Activated naive CD8-positive, alpha-beta T cell treated with anti-CD3 and anti-CD28 coated beads, Interleukin-2, amount 10 ng/mL, durations not matched to agents 7 days and 5 days (primary cell): ENCODE results near the gene STUB1. TPM values are rescaled to one million over a fixed set of nuclear protein-coding genes. Genes with fewer than 3 reads are reported as not detected.

ENCODE experiments used
- ATAC-seq: fragments of 150-1000 bp; cut with Tn5 transposase; one replicate; pipeline ENCODE4 v1.10.0; 2021; ENCODE audit warnings: low read depth, moderate library complexity
- POLR2A ChIA-PET: fragments of 350-600 bp; sonication (Branson Sonifier 250); formaldehyde crosslinking; loops from one replicate; lab custom pipeline; 2021; ENCODE audit warnings: antibody characterized with exemption; lab: Charles Lee
- DNase-seq: peaks from one replicate; pipeline ENCODE4 v3.0.0; 2021
- H3K27ac Mint-ChIP-seq: one replicate; pipeline ENCODE4 v1.8.0; 2022; ENCODE audit warnings: mild to moderate bottlenecking, mixed read lengths
- H3K27me3 Mint-ChIP-seq: one replicate; pipeline ENCODE4 v1.8.0; 2022; ENCODE audit warnings: mild to moderate bottlenecking, moderate library complexity, mixed read lengths
- H3K36me3 Mint-ChIP-seq: one replicate; pipeline ENCODE4 v1.8.0; 2021; ENCODE audit warnings: mild to moderate bottlenecking, mixed read lengths
- H3K4me1 Mint-ChIP-seq: one replicate; pipeline ENCODE4 v1.8.0; 2021; ENCODE audit warnings: mixed read lengths
- H3K4me3 Mint-ChIP-seq: one replicate; pipeline ENCODE4 v1.8.0; 2022; ENCODE audit warnings: mild to moderate bottlenecking, moderate library complexity, mixed read lengths
- H3K9me3 Mint-ChIP-seq: one replicate; pipeline ENCODE4 v1.8.0; 2021; ENCODE audit warnings: mixed read lengths
- total RNA-seq, 2 experiments: library from RNA; stranded (reverse); gene quantifications; one replicate each; pipeline ENCODE4 v1.2.3, GENCODE V29; 2021

STUB1 gene
- total RNA-seq, 2 experiments from 2014 or later, result 74.3 to 93.3 TPM

GRCh38 chr16:720990-721764 lies 41.0 kb downstream of the STUB1 start, which contains the start of gene ANTKMT:
Gene ANTKMT (plus strand): TSS chr16:721146. CDS start chr16:721275, 129 bp downstream.
- H3K36me3 Mint-ChIP-seq, result no peaks in the 10 kb centered on the region
- POLR2A ChIA-PET, result interaction anchor here (0.6 to 4.2 kb wide), 8 partner anchors 9 to 53 kb away, joined by 3 to 11 read pairs (median 5); partner anchors contain the start of genes CIAO3, RHOT2, STUB1 and WDR24
- H3K4me3 Mint-ChIP-seq, result peak within 1 kb of the TSS; percentile 78
- ATAC-seq, result peak; percentile 68
- H3K27ac Mint-ChIP-seq, result peak within 1 kb of the TSS; percentile 56
- peak; percentile 86 for DNase-seq
- peaks cover 5% of the 10 kb centered on the region for H3K4me1 Mint-ChIP-seq
- no peaks in the 10 kb centered on the region for H3K9me3 Mint-ChIP-seq
- H3K27me3 Mint-ChIP-seq, result peaks cover 3% of the 10 kb centered on the region

- no peaks in the 10 kb centered on the region for H3K27me3 Mint-ChIP-seq
- POLR2A ChIA-PET, result interaction anchor here (1.0 to 4.2 kb wide), 6 partner anchors 8 to 41 kb away, joined by 4 to 11 read pairs (median 5); partner anchors contain the start of genes CIAO3, STUB1 and WDR24
- H3K27ac Mint-ChIP-seq, result no peak overlapping the region
- no peaks in the 10 kb centered on the region for H3K9me3 Mint-ChIP-seq
- H3K4me1 Mint-ChIP-seq, result peaks cover 3% of the 10 kb centered on the region
- ATAC-seq, result no peak
- peak overlapping the region; percentile 13 for H3K4me3 Mint-ChIP-seq
- H3K36me3 Mint-ChIP-seq, result no peaks in the 10 kb centered on the region
- no peak for DNase-seq
Observed at GRCh38 chr16:721765-722540, 41.7 kb downstream of the STUB1 start.

- Mint-ChIP-seq H3K4me1 (peaks cover 3% of the 10 kb centered on the region), H3K4me3 (no peak overlapping the region), H3K9me3 (no peaks in the 10 kb centered on the region), H3K27ac (no peak overlapping the region), H3K36me3 (no peaks in the 10 kb centered on the region), H3K27me3 (no peaks in the 10 kb centered on the region)
- POLR2A ChIA-PET, result interaction anchor here (0.9 to 4.2 kb wide), 3 partner anchors 13 to 28 kb away, joined by 4 to 11 read pairs (median 6); partner anchors contain the start of gene CIAO3
- DNase-seq (no peak), ATAC-seq (no peak)
Observed at GRCh38 chr16:722835-723633, 42.8 kb downstream of the STUB1 start.

- no peaks in the 10 kb centered on the region for H3K9me3 Mint-ChIP-seq
- POLR2A ChIA-PET, result interaction anchor here (0.9 to 4.2 kb wide), 3 partner anchors 12 to 28 kb away, joined by 4 to 11 read pairs (median 6); partner anchors contain the start of gene CIAO3
- H3K27ac Mint-ChIP-seq, result no peak overlapping the region
- DNase-seq, result no peak
- H3K4me1 Mint-ChIP-seq, result peaks cover 3% of the 10 kb centered on the region
- no peaks in the 10 kb centered on the region for H3K27me3 Mint-ChIP-seq
- no peak for ATAC-seq
- H3K4me3 Mint-ChIP-seq, result no peak overlapping the region
- no peaks in the 10 kb centered on the region for H3K36me3 Mint-ChIP-seq
Observed at GRCh38 chr16:723695-724094, 43.5 kb downstream of the STUB1 start.

GRCh38 chr16:724188-725040 lies 44.2 kb downstream of the STUB1 start:
- no peak overlapping the region for H3K27ac Mint-ChIP-seq
- DNase-seq (no peak), ATAC-seq (no peak)
- POLR2A ChIA-PET, result interaction anchor here (1.1 to 2.5 kb wide), 2 partner anchors 9 to 16 kb away, joined by 4 to 6 read pairs; partner anchors contain the start of gene CIAO3
- no peaks in the 10 kb centered on the region for H3K36me3 Mint-ChIP-seq
- H3K4me3 Mint-ChIP-seq, result no peak overlapping the region
- no peaks in the 10 kb centered on the region for H3K9me3 Mint-ChIP-seq
- peaks cover 3% of the 10 kb centered on the region for H3K4me1 Mint-ChIP-seq
- H3K27me3 Mint-ChIP-seq, result no peaks in the 10 kb centered on the region

GRCh38 chr16:725041-725376 lies 44.8 kb downstream of the STUB1 start:
- H3K4me1 Mint-ChIP-seq, result peaks cover 3% of the 10 kb centered on the region
- no peak for ATAC-seq
- POLR2A ChIA-PET, result interaction anchor here (1.1 to 2.5 kb wide), 2 partner anchors 9 to 15 kb away, joined by 4 to 6 read pairs; partner anchors contain the start of gene CIAO3
- H3K36me3 Mint-ChIP-seq, result no peaks in the 10 kb centered on the region
- no peaks in the 10 kb centered on the region for H3K9me3 Mint-ChIP-seq
- H3K27ac Mint-ChIP-seq, result no peak overlapping the region
- DNase-seq, result no peak
- H3K27me3 Mint-ChIP-seq, result no peaks in the 10 kb centered on the region
- H3K4me3 Mint-ChIP-seq, result no peak overlapping the region

- DNase-seq, result no peak
- Mint-ChIP-seq H3K27ac (no peak overlapping the region), H3K36me3 (no peaks in the 10 kb centered on the region), H3K9me3 (no peaks in the 10 kb centered on the region), H3K4me3 (no peak overlapping the region), H3K4me1 (no peaks in the 10 kb centered on the region), H3K27me3 (no peaks in the 10 kb centered on the region)
- POLR2A ChIA-PET, result interaction anchor here (1.1 to 1.2 kb wide), 2 partner anchors 10 to 30 kb away, joined by 4 read pairs; no protein-coding TSS in a partner anchor
- ATAC-seq, result no peak
Observed at GRCh38 chr16:725463-726187, 45.4 kb downstream of the STUB1 start.

- no peaks in the 10 kb centered on the region for H3K9me3 Mint-ChIP-seq
- H3K36me3 Mint-ChIP-seq, result no peaks in the 10 kb centered on the region
- H3K4me3 Mint-ChIP-seq, result no peak overlapping the region
- POLR2A ChIA-PET, result interaction anchor here (1.2 kb wide), 1 partner anchor 31 kb away, joined by 4 read pairs; no protein-coding TSS in a partner anchor
- H3K4me1 Mint-ChIP-seq, result no peaks in the 10 kb centered on the region
- no peak for DNase-seq
- no peak for ATAC-seq
- H3K27me3 Mint-ChIP-seq, result no peaks in the 10 kb centered on the region
- no peak overlapping the region for H3K27ac Mint-ChIP-seq
Observed at GRCh38 chr16:726188-726437, 45.9 kb downstream of the STUB1 start.

- peak; percentile 78 for DNase-seq
- POLR2A ChIA-PET, result interaction anchor here (1.2 to 2.3 kb wide), 2 partner anchors 13 to 31 kb away, joined by 4 to 13 read pairs; partner anchors contain the start of gene CIAO3
- Mint-ChIP-seq H3K4me1 (no peaks in the 10 kb centered on the region), H3K27ac (no peak within 1 kb of the TSS), H3K4me3 (peak within 1 kb of the TSS; percentile 65), H3K36me3 (no peaks in the 10 kb centered on the region), H3K27me3 (no peaks in the 10 kb centered on the region), H3K9me3 (no peaks in the 10 kb centered on the region)
- ATAC-seq, result peak; percentile 38
Observed at GRCh38 chr16:726438-727290, 46.5 kb downstream of the STUB1 start, which contains the start of the genes CCDC78 and HAGHL. Gene CCDC78 (minus strand): TSS chr16:726443. CDS start chr16:726367, 76 bp downstream. Gene HAGHL (plus strand): TSS chr16:727106. CDS start chr16:727510, 404 bp downstream.

- DNase-seq (no peak), ATAC-seq (peak; percentile 31)
- Mint-ChIP-seq H3K9me3 (no peaks in the 10 kb centered on the region), H3K27ac (no peak overlapping the region), H3K36me3 (no peaks in the 10 kb centered on the region), H3K4me3 (peak overlapping the region; percentile 39), H3K4me1 (no peaks in the 10 kb centered on the region), H3K27me3 (no peaks in the 10 kb centered on the region)
- POLR2A ChIA-PET, result interaction anchor here (1.0 to 2.3 kb wide), 3 partner anchors 11 to 14 kb away, joined by 3 to 13 read pairs (median 5); partner anchors contain the start of gene CIAO3
Observed at GRCh38 chr16:727291-727977, 47.2 kb downstream of the STUB1 start.
